GM19239 (cell line): ENCODE data around the gene MRPL28.
A peak's percentile ranks its signal among the peaks of the same experiment; 100 is the strongest.
"Not testable (repeated sequence)": the region's sequence is repeated elsewhere in the genome, so short reads cannot be mapped to it uniquely, and the experiment has no call there.

Source experiments
- DNase-seq: peaks from one replicate; pipeline ENCODE4 v3.0.0; 2011; ENCODE audit warnings: low spot score; ENCODE audit not compliant: insufficient read length
- FAIRE-seq: peaks from 2 replicates; lab custom pipeline; 2011; peaks lifted over from hg19 to GRCh38; lab: Jason Lieb, UNC

MRPL28 gene

DNA sequence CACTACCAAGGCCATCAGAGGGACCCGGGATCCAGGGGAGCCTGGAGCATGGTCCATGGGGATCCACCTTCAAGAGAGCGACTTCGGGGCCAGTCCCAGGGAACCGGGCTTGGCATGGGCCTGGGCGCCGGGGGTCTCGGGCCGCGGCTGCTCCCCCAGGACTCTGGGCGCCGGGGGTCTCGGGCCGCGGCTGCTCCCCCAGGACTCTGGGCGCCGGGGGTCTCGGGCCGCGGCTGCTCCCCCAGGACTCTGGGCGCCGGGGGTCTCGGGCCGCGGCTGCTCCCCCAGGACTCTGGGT, 7.7 kb downstream of the MRPL28 start:
- DNase-seq, FAIRE-seq: not testable (repeated sequence)

GRCh38 chr16:361872-362701, 8.3 kb downstream of the MRPL28 start:
- peak; percentile 95 for FAIRE-seq
- DNase-seq: peak; percentile 99

DNA sequence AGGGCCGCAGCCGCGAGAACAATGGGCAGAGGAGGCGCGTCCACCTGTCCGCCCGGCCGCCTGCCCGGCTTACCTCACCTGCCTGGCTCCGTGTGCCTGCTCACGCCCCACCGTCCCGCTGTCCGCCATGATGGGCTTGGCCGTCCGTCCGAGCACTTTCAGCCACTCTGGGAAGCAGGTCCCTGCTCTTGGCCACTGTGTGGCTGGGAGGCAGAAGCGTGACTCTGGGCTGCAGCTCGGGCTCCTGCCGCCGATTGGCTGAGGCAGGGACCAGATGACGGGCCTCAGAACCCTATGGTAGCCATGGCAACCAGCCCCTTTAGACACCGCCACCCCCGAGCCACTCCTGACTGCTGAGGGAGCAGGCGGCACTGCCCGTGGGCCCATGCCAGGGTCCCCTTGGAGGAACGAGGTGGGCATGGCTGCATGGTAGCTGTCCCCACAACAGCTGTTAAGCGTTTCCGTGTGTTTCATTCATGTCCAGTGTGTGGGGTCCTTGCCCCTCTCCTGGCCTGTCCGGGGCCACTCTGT, 8.9 kb downstream of the MRPL28 start:
- FAIRE-seq (no peak), DNase-seq (no peak)

DNA sequence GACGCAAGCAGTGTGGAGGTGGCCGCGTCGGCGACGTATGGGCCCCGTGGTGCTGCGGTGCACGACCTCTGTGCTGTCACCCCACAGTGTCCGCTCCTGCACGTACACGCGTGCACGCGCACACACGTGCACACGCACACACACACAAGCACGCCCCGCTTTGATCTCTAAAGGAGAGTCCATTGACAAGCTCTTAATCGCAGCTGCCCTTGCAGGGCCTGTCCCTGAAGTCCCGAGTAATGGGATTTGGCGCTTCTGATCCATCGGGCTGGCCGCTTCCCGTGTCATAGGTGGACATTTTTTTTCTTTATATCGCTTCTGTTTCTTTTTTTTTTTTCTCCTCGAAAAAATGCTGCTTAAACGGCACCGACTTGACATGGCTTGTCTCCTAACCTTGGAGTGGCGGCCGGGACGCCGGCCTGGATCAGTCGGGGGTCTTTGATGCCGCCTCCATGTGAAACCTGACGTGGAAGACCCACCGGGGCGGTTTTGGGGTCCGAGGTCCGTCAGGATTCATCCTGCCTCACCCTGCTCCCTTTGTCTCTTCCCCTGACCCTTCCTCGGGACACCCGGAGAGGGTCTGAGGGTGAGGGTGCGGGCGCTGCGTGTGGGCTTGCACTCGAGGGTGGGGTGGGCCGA, 9.5 kb downstream of the MRPL28 start:
- FAIRE-seq: no peak

DNA sequence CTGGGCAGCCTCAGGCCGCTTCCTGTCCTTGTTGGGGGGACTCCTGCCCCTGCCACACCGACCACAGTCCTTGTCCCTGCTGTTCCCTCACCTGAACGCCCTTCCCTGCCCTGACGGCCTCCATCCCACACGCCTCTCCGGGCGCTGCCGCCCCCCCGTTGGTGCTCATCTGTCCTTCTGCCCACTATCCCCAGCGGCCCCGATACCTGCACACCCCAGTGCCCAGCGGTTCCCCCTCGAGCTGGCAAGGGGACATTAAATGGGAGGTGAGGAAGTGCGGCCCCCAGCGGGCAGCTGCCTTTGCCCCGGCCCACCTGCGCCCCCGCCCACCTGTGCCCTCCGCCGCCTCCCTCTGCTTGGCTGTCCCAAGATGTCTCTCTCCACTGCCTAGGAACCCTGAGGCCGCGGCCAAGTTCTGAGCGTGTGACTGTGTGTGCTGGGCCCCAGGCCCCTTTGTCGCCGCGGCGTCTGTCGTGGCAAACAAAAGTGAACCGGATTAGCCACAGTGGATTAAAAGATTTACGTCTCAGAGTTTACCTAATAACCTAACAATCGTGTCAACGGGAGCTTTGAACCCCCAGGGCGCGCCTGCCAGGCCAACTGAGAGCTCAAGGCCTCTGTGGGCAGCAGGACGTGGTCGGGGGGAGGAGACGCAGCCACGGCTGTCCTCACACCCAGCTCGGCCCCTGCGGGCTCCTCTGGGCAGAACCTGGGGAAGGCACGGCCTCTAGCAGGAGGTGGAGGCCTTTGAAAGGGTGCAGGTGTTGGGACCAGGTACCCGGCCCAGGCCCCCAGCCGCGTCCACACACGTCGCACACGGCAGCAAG, 10.3 kb downstream of the MRPL28 start:
- no peak for FAIRE-seq
- no peak for DNase-seq

More for the DNA sequence above, 9.5 kb downstream of the MRPL28 start:
- DNase-seq: no peak

- FAIRE-seq (no peak), DNase-seq (no peak)
Measured at GRCh38 chr16:359067-359763, 11.1 kb downstream of the MRPL28 start.

DNA sequence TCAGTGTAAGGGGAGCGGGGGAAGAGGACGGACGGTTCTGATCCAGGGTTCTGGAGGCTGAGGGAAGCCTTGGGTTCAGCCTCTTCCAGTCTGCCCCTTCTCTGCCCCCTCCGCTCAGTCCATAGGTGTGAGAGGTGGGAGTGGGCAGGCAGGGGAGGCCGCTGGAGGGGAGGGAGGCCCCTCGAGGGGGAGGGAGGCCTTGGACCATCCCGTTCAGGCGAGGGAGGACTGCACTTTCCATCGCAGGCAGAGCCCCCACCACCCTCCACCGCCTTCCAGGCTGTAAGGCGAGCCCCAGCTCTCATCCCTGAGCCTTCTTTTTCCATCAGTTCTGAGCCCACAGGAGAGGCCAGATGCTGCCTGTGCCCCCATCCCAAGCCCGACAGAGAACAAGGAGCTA, 13.6 kb downstream of the MRPL28 start:
- DNase-seq (no peak), FAIRE-seq (no peak)

- FAIRE-seq (no peak), DNase-seq (no peak)
Measured at GRCh38 chr16:354971-355461, 15.3 kb downstream of the MRPL28 start.

DNA sequence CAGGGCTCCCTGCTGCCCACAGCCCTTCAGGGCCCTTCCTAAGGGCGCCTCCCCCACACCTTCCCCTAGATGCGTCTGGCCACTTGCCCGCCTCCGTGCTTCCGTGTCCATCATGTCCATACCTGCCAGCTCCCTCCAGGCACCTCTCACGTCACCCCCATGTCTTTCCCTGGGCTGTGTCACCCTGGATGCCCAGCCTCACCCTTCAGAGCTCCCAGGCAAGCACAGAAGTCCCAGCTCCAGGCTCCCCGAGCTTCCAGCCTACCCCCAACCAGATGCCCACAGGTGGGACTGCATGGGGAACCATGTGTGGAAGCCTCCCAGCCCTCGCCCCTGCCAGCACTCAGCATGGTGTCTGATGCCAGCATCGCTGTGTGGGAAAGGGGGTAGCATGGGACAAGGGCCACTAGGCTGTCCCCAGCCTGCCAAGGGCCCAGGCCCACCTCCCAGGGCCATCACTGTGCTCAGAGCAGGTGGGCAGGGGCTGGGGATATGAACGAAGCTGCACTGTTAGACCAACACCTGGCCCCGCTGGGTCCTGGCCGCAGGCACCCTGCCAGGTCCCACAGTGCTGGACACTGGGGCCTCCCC, 16.0 kb downstream of the MRPL28 start:
- DNase-seq (no peak), FAIRE-seq (no peak)

DNA sequence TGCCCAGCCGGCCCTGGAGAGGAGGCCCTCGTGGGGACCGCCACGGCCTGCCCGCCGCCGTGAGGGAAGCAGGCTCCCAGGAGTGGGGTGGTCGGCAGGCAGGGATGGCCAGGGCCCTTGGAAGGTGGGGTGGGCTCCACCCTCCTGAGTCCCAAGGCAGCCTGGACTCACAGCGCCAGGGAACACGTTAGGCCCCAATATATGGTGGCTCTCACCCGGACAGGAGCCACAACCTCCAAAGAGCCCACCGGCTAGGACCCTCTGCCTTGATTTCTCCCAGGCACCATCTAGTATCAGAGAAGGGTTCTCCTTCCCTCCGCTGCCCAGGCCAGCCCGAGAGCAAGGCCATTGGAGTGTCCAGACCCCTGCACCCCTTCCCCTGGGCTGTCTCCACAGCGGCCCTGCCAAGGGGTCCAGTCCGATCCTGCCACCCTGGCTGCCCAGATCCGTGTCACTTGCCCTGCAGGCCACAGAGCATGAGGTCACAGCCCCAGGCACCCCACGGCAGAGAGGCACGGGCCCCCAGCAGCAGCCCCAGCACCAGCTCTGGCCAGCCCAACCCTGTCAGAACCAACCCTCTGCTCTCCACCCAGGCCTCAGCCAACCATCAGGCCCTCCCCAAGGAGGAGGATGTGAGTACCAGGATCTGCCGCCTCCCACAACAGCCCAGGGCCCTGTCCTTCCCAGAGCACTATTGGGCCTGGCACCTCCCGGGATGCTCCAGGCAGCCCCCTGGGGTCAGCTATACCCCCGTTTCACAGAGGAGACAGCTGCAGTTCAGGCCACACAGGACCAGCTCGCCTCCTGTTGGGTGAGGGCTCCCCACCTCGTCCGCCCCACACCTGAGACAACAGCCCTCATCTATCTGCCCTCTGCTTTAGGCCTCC, 16.7 kb downstream of the MRPL28 start:
- no peak for DNase-seq
- FAIRE-seq: no peak

GRCh38 chr16:352547-353403, 17.6 kb downstream of the MRPL28 start, which contains the start of gene AXIN1:
Gene AXIN1, minus strand, starts transcription at chr16:352723. Its CDS starts 5,698 bp downstream, at chr16:347025.
- DNase-seq: peak; percentile 90
- peak; percentile 78 for FAIRE-seq

- FAIRE-seq (no peak), DNase-seq (no peak)
Measured at GRCh38 chr16:351804-352520, 18.4 kb downstream of the MRPL28 start.

DNA sequence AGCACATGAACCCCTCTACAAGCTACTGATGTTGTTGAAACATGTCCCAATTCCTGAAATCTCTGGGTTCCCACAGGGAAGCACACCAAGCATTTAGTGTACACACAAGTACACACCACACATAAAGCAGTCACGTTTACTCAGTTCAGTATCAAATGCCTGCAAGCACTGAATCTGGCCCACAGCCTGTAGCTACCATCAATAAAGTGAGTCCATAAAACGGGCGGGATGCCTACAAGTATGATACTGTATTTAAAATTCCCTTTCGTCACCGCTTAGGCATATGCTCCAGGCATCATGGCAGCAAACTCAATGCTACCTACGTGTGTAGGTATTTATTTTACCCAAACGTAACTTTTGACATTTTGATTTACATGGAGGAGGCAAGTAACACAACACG, 20.1 kb downstream of the MRPL28 start:
- no peak for DNase-seq
- no peak for FAIRE-seq

DNA sequence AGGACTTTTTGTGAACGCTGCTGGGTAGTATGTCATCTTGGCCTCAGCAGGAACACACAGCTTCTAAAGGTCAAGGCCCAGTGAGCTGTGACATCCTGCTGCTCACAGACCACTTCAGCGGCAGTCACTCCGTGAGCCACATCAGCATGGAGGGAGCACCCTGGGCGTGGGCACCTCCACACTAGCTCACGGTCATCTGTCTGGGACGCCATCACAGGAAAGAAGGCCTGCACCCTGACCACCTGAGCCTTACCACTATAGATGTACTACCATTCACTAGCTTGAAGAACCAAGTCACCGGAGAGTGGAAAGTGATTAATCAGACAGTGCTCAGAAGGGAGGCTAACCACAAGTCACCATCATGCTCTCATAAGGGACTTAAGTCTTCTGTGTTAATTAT, 21.1 kb downstream of the MRPL28 start:
- DNase-seq (peak; percentile 77), FAIRE-seq (peak; percentile 92)

DNA sequence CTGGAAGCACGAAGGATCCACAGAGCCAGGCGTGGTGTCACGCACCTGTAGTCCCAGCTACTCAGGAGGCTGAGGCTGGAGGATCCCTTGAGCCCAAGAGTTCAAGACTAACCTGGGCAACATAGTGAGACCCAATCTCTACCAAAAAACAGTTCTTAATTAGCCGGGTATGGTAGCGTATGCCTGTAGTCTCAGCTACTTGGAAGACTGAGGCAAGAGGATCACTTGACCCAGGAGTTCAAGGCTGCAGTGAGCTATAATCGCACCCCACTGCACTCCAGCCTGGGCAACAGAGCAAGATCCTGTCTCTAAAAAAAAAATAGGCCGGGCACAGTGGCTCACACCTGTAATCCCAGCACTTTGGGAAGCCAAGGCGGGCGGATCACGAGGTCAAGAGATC, 21.8 kb downstream of the MRPL28 start:
- FAIRE-seq, DNase-seq: not testable (repeated sequence)

DNA sequence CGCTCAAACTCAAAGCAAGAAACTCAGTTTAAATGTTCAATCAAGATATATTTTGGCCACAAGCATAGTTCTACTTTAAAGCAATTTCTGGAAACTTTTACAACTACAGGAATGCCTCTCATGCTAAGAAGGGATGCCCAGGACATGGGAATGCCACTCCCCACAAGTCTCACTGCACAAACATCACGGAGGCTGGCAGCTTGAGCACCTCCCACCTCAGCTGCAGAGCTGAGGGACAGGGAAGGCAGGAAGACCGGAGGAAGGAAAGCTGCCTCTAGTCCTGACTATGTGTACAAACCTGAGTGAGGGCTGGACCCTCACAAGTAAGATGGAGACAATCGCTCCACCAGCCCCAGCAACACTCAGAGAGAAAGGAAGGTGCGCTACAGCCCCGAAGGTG, 23.1 kb downstream of the MRPL28 start:
- no peak for FAIRE-seq
- no peak for DNase-seq

- DNase-seq (no peak), FAIRE-seq (no peak)
Measured at GRCh38 chr16:346587-346986, 23.8 kb downstream of the MRPL28 start.
